ENCODE results near the gene PHYH. TPM values are rescaled to one million over a fixed set of nuclear protein-coding genes. Genes with fewer than 3 reads are reported as not detected.

PHYH gene
- total and polyA plus RNA-seq, 3 experiments from 2014 or later, result 15.6 to 16.5 (median 15.7) TPM

DNA sequence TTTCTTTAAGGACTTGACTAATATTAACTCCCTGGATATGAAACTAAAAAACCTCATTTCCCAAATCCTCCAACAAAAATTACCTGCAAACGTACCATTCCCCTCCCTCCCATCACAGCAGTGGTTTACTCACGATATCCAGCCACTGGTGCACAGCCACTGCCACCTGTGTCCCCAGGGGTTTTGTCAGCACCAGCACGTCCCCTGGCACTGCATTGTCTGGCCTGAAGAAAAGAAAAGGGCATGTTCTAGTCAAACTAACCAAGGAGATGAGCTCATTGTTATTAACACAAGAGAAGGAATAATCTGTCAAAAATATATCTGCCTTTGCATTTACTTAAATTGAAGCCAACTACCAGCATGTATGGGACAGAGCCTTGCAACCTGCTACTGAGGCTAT lies 29.7 kb upstream of the PHYH start:
- POLR2A ChIA-PET, result no interaction called here

DNA sequence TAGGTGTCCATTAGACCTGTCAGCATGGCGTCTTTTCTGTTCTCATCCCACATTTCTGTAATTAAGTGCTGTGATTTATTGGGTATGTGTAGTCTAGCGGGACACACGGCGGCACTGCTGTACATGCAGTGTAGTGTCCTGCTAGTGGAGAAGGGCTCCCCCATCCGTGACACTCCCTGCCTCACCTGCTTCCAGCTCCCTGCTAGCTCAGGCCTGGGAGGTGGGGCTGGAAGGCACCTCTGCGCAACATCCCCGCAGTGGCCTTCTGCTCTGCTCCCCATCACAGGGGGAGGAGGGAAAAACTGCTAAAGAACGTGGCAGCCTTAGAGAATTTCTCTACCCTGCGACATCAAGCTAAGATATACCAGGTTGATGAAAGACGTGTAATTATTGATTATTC lies 28.7 kb upstream of the PHYH start:
- ChIA-PET CTCF (interaction anchor here (2.3 kb wide), 1 partner anchor 26 kb away, joined by 6 read pairs; no protein-coding TSS in a partner anchor), POLR2A (no interaction called here)
- DNase-seq, result no peak
- no peaks in the 10 kb centered on the region for H3K9me3 Mint-ChIP-seq
- peaks cover 8 to 82% (median 31%) of the 10 kb centered on the region in 3 donors for H3K36me3 Mint-ChIP-seq
- H3K4me1 Mint-ChIP-seq, result peaks cover 0 to 2% (median 0%) of the 10 kb centered on the region in 3 donors
- H3K27ac Mint-ChIP-seq, result no peak overlapping the region
- Histone ChIP-seq H3K9me3 (ENCODE audit: low read length) (no peaks in the 10 kb centered on the region), H3K4me1 (ENCODE audit: insufficient read depth, low read length) (no peaks in the 10 kb centered on the region), H3K36me3 (ENCODE audit: insufficient read depth, low read length) (peaks cover 24% of the 10 kb centered on the region), H3K27me3 (ENCODE audit: insufficient read depth, low read length, poor library complexity, severe bottlenecking) (no peaks in the 10 kb centered on the region), H3K27ac (ENCODE audit: low read depth, low read length) (no peak overlapping the region), H3K4me3 (ENCODE audit: low read length) (no peak overlapping the region)
- no peaks in the 10 kb centered on the region for H3K27me3 Mint-ChIP-seq
- no peak overlapping the region for H3K4me3 Mint-ChIP-seq

More for the DNA sequence above, 29.7 kb upstream of the PHYH start:
- Mint-ChIP-seq H3K27ac (peak overlapping the region in 2 of 8 donors; percentile 63 to 64), H3K27me3 (no peaks in the 10 kb centered on the region), H3K9me3 (no peaks in the 10 kb centered on the region), H3K4me3 (no peak overlapping the region), H3K36me3 (peaks cover 8 to 84% (median 26%) of the 10 kb centered on the region in 3 donors), H3K4me1 (peaks cover 0 to 2% (median 0%) of the 10 kb centered on the region in 3 donors)
- no peak overlapping the region for H3K4me3 ChIP-seq (ENCODE audit: low read length)
- H3K9me3 ChIP-seq (ENCODE audit: low read length), result no peaks in the 10 kb centered on the region
- CTCF ChIA-PET, result interaction anchor here (2.3 kb wide), 1 partner anchor 27 kb away, joined by 6 read pairs; no protein-coding TSS in a partner anchor
- no peaks in the 10 kb centered on the region for H3K27me3 ChIP-seq (ENCODE audit: insufficient read depth, low read length, poor library complexity, severe bottlenecking)
- peaks cover 24% of the 10 kb centered on the region for H3K36me3 ChIP-seq (ENCODE audit: insufficient read depth, low read length)
- H3K27ac ChIP-seq (ENCODE audit: low read depth, low read length), result no peak overlapping the region
- DNase-seq, result no peak
- H3K4me1 ChIP-seq (ENCODE audit: insufficient read depth, low read length), result no peaks in the 10 kb centered on the region

DNA sequence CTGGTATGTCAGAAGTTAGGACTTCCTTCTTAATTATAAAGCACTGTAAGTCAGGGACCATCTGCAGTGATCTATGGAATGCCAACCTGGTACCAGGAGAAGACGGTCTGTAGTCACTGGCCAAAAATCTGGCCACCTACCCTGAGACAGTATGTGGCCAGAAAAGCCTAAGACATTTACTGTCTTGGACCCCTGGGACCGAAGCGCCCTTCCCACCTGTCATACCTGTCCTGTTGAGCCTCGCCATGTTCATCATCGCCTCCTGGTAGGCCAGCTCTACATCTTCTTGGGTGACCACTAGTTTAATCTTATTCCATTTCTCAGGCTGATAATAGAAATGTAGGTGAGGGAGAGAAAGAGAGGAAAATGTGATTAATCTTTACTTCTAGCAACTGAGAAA lies 28.3 kb upstream of the PHYH start:
- ChIA-PET POLR2A (no interaction called here), CTCF (interaction anchor here (2.3 kb wide), 1 partner anchor 26 kb away, joined by 6 read pairs; no protein-coding TSS in a partner anchor)
- Mint-ChIP-seq H3K4me3 (no peak overlapping the region), H3K27ac (peak overlapping the region in 1 of 8 donors; percentile 60), H3K36me3 (peaks cover 8 to 81% (median 31%) of the 10 kb centered on the region in 3 donors), H3K4me1 (peaks cover 0 to 2% (median 0%) of the 10 kb centered on the region in 3 donors), H3K9me3 (no peaks in the 10 kb centered on the region), H3K27me3 (no peaks in the 10 kb centered on the region)
- Histone ChIP-seq H3K4me1 (ENCODE audit: insufficient read depth, low read length) (no peaks in the 10 kb centered on the region), H3K4me3 (ENCODE audit: low read length) (no peak overlapping the region), H3K27ac (ENCODE audit: low read depth, low read length) (no peak overlapping the region), H3K9me3 (ENCODE audit: low read length) (no peaks in the 10 kb centered on the region), H3K27me3 (ENCODE audit: insufficient read depth, low read length, poor library complexity, severe bottlenecking) (no peaks in the 10 kb centered on the region), H3K36me3 (ENCODE audit: insufficient read depth, low read length) (peaks cover 24% of the 10 kb centered on the region)
- DNase-seq, result no peak

DNA sequence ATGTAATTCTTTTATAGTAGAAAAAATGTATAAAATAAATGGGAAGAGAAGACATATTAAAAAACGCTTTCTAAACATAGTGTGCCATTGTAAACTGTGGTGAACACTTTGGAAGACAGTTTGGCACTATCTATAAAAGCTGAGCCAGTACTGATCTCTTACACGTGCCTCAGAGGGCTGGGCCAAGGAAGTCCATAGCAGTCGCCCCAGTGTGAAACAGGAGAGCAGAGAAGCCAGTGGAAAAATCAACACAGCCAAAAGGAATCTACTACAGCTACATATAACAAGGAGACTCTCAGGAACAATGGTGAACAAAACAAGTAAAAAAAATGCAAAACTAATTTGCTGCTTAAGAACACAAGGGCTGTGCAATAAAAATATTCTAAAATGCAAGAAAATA lies 27.7 kb upstream of the PHYH start:
- no peaks in the 10 kb centered on the region for H3K27me3 ChIP-seq (ENCODE audit: insufficient read depth, low read length, poor library complexity, severe bottlenecking)
- H3K27ac ChIP-seq (ENCODE audit: low read depth, low read length), result no peak overlapping the region
- CTCF ChIA-PET, result no interaction called here
- DNase-seq, result no peak
- H3K36me3 ChIP-seq (ENCODE audit: insufficient read depth, low read length), result peaks cover 24% of the 10 kb centered on the region
- Mint-ChIP-seq H3K4me3 (no peak overlapping the region), H3K27me3 (no peaks in the 10 kb centered on the region), H3K4me1 (peaks cover 0 to 2% (median 0%) of the 10 kb centered on the region in 3 donors), H3K36me3 (peaks cover 8 to 84% (median 33%) of the 10 kb centered on the region in 3 donors), H3K9me3 (no peaks in the 10 kb centered on the region), H3K27ac (peak overlapping the region in 2 of 8 donors; percentile 29 to 55)
- no peaks in the 10 kb centered on the region for H3K4me1 ChIP-seq (ENCODE audit: insufficient read depth, low read length)
- no peak overlapping the region for H3K4me3 ChIP-seq (ENCODE audit: low read length)
- POLR2A ChIA-PET, result no interaction called here
- no peaks in the 10 kb centered on the region for H3K9me3 ChIP-seq (ENCODE audit: low read length)

GRCh38 chr10:13322615-13323148 lies 22.8 kb upstream of the PHYH start:
- no peak overlapping the region for H3K27ac Mint-ChIP-seq
- peaks cover 8% of the 10 kb centered on the region for H3K36me3 ChIP-seq (ENCODE audit: insufficient read depth, low read length)
- ChIA-PET CTCF (no interaction called here), POLR2A (no interaction called here)
- DNase-seq, result no peak
- H3K27me3 Mint-ChIP-seq, result no peaks in the 10 kb centered on the region
- no peaks in the 10 kb centered on the region for H3K9me3 Mint-ChIP-seq
- no peaks in the 10 kb centered on the region for H3K4me1 ChIP-seq (ENCODE audit: insufficient read depth, low read length)
- no peak overlapping the region for H3K4me3 ChIP-seq (ENCODE audit: low read length)
- H3K4me1 Mint-ChIP-seq, result no peaks in the 10 kb centered on the region
- H3K27me3 ChIP-seq (ENCODE audit: insufficient read depth, low read length, poor library complexity, severe bottlenecking), result no peaks in the 10 kb centered on the region
- H3K4me3 Mint-ChIP-seq, result no peak overlapping the region
- H3K27ac ChIP-seq (ENCODE audit: low read depth, low read length), result no peak overlapping the region
- no peaks in the 10 kb centered on the region for H3K9me3 ChIP-seq (ENCODE audit: low read length)
- peaks cover 5 to 74% (median 21%) of the 10 kb centered on the region in 3 donors for H3K36me3 Mint-ChIP-seq

DNA sequence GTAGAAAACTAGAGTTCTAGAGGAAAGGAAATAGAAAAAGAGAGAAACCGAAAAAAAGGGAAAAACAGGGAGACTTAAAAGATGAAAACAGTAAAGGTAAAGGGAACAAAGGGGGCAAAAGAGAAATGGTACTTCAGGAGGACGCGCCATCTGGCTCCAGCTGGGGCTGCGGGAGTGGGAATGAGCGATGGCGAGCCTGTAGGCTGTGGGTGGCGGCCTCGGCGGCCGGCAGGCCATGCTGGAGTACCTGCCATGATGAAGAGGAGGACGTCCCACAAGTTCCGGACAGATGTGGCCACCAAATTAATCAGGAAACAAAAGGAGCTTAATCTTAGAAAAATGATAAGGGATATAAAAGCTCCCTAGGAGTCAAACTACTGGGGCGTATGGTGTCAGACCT lies 21.7 kb upstream of the PHYH start:
- DNase-seq, result no peak
- Mint-ChIP-seq H3K36me3 (peaks cover 5 to 63% (median 18%) of the 10 kb centered on the region in 3 donors), H3K4me3 (no peak overlapping the region), H3K9me3 (no peaks in the 10 kb centered on the region), H3K4me1 (no peaks in the 10 kb centered on the region), H3K27me3 (no peaks in the 10 kb centered on the region), H3K27ac (peak overlapping the region in 3 of 8 donors; percentile 43 to 47 (median 43))
- no peak overlapping the region for H3K27ac ChIP-seq (ENCODE audit: low read depth, low read length)
- ChIA-PET CTCF (interaction anchor here (1.3 kb wide), 1 partner anchor 22 kb away, joined by 3 read pairs; the partner anchor contains the start of gene PHYH), POLR2A (interaction anchor here (0.5 kb wide), 1 partner anchor 18 kb away, joined by 3 read pairs; no protein-coding TSS in a partner anchor)
- H3K9me3 ChIP-seq (ENCODE audit: low read length), result no peaks in the 10 kb centered on the region
- peaks cover 8% of the 10 kb centered on the region for H3K36me3 ChIP-seq (ENCODE audit: insufficient read depth, low read length)
- no peaks in the 10 kb centered on the region for H3K27me3 ChIP-seq (ENCODE audit: insufficient read depth, low read length, poor library complexity, severe bottlenecking)
- no peaks in the 10 kb centered on the region for H3K4me1 ChIP-seq (ENCODE audit: insufficient read depth, low read length)
- H3K4me3 ChIP-seq (ENCODE audit: low read length), result no peak overlapping the region

- Histone ChIP-seq H3K4me1 (ENCODE audit: insufficient read depth, low read length) (no peaks in the 10 kb centered on the region), H3K36me3 (ENCODE audit: insufficient read depth, low read length) (peaks cover 4% of the 10 kb centered on the region), H3K27me3 (ENCODE audit: insufficient read depth, low read length, poor library complexity, severe bottlenecking) (no peaks in the 10 kb centered on the region), H3K9me3 (ENCODE audit: low read length) (no peaks in the 10 kb centered on the region), H3K4me3 (ENCODE audit: low read length) (no peak overlapping the region), H3K27ac (ENCODE audit: low read depth, low read length) (no peak overlapping the region)
- ChIA-PET CTCF (no interaction called here), POLR2A (no interaction called here)
- no peak for DNase-seq
- peak overlapping the region in 2 of 8 donors; percentile 21 to 57 for H3K27ac Mint-ChIP-seq
- peaks cover 0 to 2% of the 10 kb centered on the region in 2 donors for H3K27me3 Mint-ChIP-seq
- H3K4me1 Mint-ChIP-seq, result peaks cover 0 to 1% (median 0%) of the 10 kb centered on the region in 3 donors
- H3K4me3 Mint-ChIP-seq, result no peak overlapping the region
- H3K9me3 Mint-ChIP-seq, result no peaks in the 10 kb centered on the region
- peaks cover 5 to 44% (median 11%) of the 10 kb centered on the region in 3 donors for H3K36me3 Mint-ChIP-seq
Measured at GRCh38 chr10:13319166-13319565, 19.3 kb upstream of the PHYH start.

DNA sequence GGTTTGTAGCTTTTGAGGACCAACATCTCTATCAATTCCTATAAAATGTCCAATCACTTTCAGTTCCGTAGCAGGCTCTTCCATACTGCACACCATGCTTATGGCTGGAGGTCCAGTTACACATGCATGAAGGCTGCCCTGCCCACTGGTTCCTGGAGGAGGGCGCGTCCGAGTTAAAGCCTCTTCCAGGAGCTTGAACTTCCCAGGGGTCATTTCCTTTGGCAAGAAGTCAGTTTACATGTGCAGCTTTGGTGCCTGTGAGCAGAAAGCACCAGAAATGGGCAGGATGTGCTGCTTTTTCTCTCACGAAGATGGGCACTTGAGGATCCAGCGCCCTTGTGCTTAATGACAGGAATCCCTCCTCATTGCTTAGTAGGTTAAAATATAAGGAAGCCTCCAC lies 17.6 kb upstream of the PHYH start:
- ChIA-PET POLR2A (interaction anchor here (0.6 to 0.7 kb wide), 2 partner anchors 14 to 15 kb away, joined by 4 to 7 read pairs; no protein-coding TSS in a partner anchor), CTCF (no interaction called here)
- Mint-ChIP-seq H3K4me3 (no peak overlapping the region), H3K9me3 (no peaks in the 10 kb centered on the region), H3K27me3 (peaks cover 0 to 2% of the 10 kb centered on the region in 2 donors), H3K27ac (no peak overlapping the region), H3K36me3 (peaks cover 5 to 33% (median 7%) of the 10 kb centered on the region in 3 donors), H3K4me1 (peaks cover 0 to 1% (median 0%) of the 10 kb centered on the region in 3 donors)
- Histone ChIP-seq H3K36me3 (ENCODE audit: insufficient read depth, low read length) (peaks cover 4% of the 10 kb centered on the region), H3K4me1 (ENCODE audit: insufficient read depth, low read length) (no peaks in the 10 kb centered on the region), H3K9me3 (ENCODE audit: low read length) (no peaks in the 10 kb centered on the region), H3K4me3 (ENCODE audit: low read length) (no peak overlapping the region), H3K27me3 (ENCODE audit: insufficient read depth, low read length, poor library complexity, severe bottlenecking) (no peaks in the 10 kb centered on the region), H3K27ac (ENCODE audit: low read depth, low read length) (no peak overlapping the region)
- no peak for DNase-seq

All from CD8-positive, alpha-beta memory T cell (primary cell).